Memory B cell (primary cell): Measurements from ENCODE around the gene UAP1L1.
A peak's percentile ranks its signal among the peaks of the same experiment; 100 is the strongest.

Source experiments
- ATAC-seq: fragments of 150-1000 bp; cut with Tn5 transposase; 2 replicates; pipeline ENCODE4 v1.10.0; 2021; ENCODE audit warnings: low read depth, mild to moderate bottlenecking, moderate library complexity
- DNase-seq, 2 donors: peaks; one replicate each; pipeline ENCODE4 v3.0.0; 2022; ENCODE audit warnings: low spot score in 2 of 2
- H3K27ac Mint-ChIP-seq: one replicate; pipeline ENCODE4 v1.8.0; 2022; ENCODE audit warnings: mild to moderate bottlenecking, moderate library complexity, mixed read lengths
- H3K27me3 Mint-ChIP-seq: one replicate; pipeline ENCODE4 v1.8.0; 2022; ENCODE audit warnings: mixed read lengths
- H3K36me3 Mint-ChIP-seq: one replicate; pipeline ENCODE4 v1.8.0; 2022; ENCODE audit warnings: mild to moderate bottlenecking, mixed read lengths
- H3K4me1 Mint-ChIP-seq: one replicate; pipeline ENCODE4 v1.8.0; 2022; ENCODE audit warnings: mixed read lengths
- H3K4me3 Mint-ChIP-seq: one replicate; pipeline ENCODE4 v1.8.0; 2022; ENCODE audit warnings: mild to moderate bottlenecking, moderate library complexity, mixed read lengths
- H3K9me3 Mint-ChIP-seq: one replicate; pipeline ENCODE4 v1.8.0; 2022; ENCODE audit warnings: mixed read lengths

The UAP1L1 gene

GRCh38 chr9:137048655-137049543 lies 28.4 kb upstream of the UAP1L1 start:
- ATAC-seq (no peak), DNase-seq (no peak)
- Mint-ChIP-seq H3K27ac (no peak overlapping the region), H3K27me3 (peaks cover 18% of the 10 kb centered on the region), H3K4me3 (no peak overlapping the region), H3K9me3 (no peaks in the 10 kb centered on the region), H3K36me3 (no peaks in the 10 kb centered on the region), H3K4me1 (peaks cover 7% of the 10 kb centered on the region)

GRCh38 chr9:137049544-137050449 lies 27.5 kb upstream of the UAP1L1 start:
- ATAC-seq, result peak; percentile 30
- Mint-ChIP-seq H3K9me3 (no peaks in the 10 kb centered on the region), H3K27me3 (peaks cover 15% of the 10 kb centered on the region)

DNA sequence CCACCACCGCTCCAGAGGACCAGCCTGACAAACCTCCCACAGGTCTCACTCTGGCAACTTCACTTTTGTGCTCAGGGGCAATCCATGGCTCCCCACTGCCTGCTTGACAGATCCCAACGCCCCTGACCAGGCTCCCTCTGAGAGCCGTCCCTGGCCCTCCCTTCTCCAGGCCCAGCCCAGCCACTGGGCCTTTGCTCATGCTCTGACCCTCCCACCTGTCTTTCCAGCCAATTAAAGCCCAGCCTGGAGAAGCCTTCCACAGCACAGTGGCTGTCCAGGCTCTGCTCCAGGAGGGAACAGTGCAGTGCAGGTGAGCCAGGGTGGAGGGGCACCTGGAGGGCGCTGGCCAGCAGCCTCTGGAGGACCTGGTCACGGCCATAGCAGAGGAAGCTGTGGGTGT lies 26.7 kb upstream of the UAP1L1 start:
- no peak overlapping the region for H3K4me3 Mint-ChIP-seq
- DNase-seq (no peak), ATAC-seq (no peak)
- no peak overlapping the region for H3K27ac Mint-ChIP-seq
- H3K27me3 Mint-ChIP-seq, result peaks cover 11% of the 10 kb centered on the region
- no peaks in the 10 kb centered on the region for H3K36me3 Mint-ChIP-seq
- H3K9me3 Mint-ChIP-seq, result no peaks in the 10 kb centered on the region
- H3K4me1 Mint-ChIP-seq, result peaks cover 7% of the 10 kb centered on the region

More at GRCh38 chr9:137049544-137050449, 27.5 kb upstream of the UAP1L1 start:
- H3K4me1 Mint-ChIP-seq, result peaks cover 7% of the 10 kb centered on the region
- H3K36me3 Mint-ChIP-seq, result no peaks in the 10 kb centered on the region
- no peak overlapping the region for H3K27ac Mint-ChIP-seq
- H3K4me3 Mint-ChIP-seq, result no peak overlapping the region
- no peak for DNase-seq

- Mint-ChIP-seq H3K9me3 (no peaks in the 10 kb centered on the region), H3K4me3 (no peak overlapping the region), H3K27ac (no peak overlapping the region), H3K4me1 (peaks cover 7% of the 10 kb centered on the region), H3K27me3 (peaks cover 11% of the 10 kb centered on the region), H3K36me3 (no peaks in the 10 kb centered on the region)
- DNase-seq, result no peak
- no peak for ATAC-seq
These were observed 26.1 kb upstream of the UAP1L1 start for GRCh38 chr9:137051145-137051724.

- Mint-ChIP-seq H3K9me3 (no peaks in the 10 kb centered on the region), H3K27ac (no peak overlapping the region), H3K4me1 (peaks cover 3% of the 10 kb centered on the region), H3K36me3 (no peaks in the 10 kb centered on the region), H3K4me3 (no peak overlapping the region), H3K27me3 (peaks cover 10% of the 10 kb centered on the region)
- DNase-seq (no peak), ATAC-seq (no peak)
These were observed 25.0 kb upstream of the UAP1L1 start for GRCh38 chr9:137052293-137052692.

- peaks cover 7% of the 10 kb centered on the region for H3K27me3 Mint-ChIP-seq
- ATAC-seq (peak; percentile 43), DNase-seq (no peak)
- peak overlapping the region; percentile 29 for H3K4me3 Mint-ChIP-seq
- H3K9me3 Mint-ChIP-seq, result no peaks in the 10 kb centered on the region
- H3K4me1 Mint-ChIP-seq, result peaks cover 3% of the 10 kb centered on the region
- H3K27ac Mint-ChIP-seq, result no peak overlapping the region
- no peaks in the 10 kb centered on the region for H3K36me3 Mint-ChIP-seq
These were observed 24.0 kb upstream of the UAP1L1 start for GRCh38 chr9:137052998-137053943.

DNA sequence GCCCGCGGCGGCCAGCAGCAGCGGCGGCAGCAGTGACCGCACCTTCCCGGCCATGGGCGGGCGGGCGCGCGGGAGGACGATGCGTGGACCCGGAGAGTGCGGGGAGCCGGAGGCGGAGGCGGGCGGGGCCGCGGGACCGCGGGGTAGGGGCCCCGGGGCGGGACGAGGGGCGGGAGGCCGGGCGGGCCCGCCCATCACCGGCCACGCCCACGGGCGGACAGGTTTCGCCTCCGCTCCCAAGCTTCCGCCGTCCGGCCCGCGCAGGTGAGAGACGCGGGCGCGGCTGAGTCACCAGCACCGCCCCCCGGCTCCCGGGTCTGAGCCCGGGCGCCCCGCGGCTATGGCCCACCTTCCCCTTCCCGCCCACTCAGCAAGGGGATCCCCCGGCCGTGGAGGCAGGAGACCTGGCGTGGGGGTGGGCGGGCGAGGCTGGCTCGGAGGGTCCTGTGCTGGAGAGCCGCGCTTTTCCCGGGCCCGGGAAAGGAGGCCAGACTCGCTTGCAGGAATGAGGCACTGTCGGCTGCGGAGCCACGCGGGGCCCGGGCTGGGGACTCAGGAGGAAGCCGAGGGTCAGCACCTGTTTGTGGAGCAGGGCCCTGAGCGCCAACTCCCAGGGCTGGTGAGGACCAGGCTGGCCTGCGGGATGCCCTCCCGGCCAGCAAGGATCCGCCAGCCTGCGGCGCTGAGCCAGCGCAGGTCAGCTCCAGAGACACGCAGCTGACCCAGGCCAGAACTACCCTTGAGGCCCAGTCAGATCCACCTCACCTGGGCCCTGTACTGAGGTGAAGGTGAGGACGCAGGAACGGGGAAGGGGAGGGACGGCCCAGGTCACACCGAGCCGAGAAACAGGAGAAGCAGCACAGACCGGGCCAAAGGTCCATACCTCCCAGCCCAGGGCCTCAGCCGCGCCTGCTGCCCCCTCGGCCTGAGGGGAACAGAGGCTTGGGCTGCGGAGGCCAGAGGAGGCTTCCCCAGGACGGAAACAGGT lies 23.1 kb upstream of the UAP1L1 start, which contains the start of gene ENTPD2:
Gene ENTPD2 (minus strand): TSS at position 118 of the 988 bp plus-strand sequence. CDS start 64 bp downstream, at position 54.
- Mint-ChIP-seq H3K4me1 (peaks cover 3% of the 10 kb centered on the region), H3K36me3 (no peaks in the 10 kb centered on the region), H3K27me3 (peaks cover 7% of the 10 kb centered on the region), H3K27ac (no peak within 1 kb of the TSS), H3K9me3 (no peaks in the 10 kb centered on the region), H3K4me3 (peak within 1 kb of the TSS; percentile 29)
- peak; percentile 60 for ATAC-seq
- DNase-seq, result no peak

DNA sequence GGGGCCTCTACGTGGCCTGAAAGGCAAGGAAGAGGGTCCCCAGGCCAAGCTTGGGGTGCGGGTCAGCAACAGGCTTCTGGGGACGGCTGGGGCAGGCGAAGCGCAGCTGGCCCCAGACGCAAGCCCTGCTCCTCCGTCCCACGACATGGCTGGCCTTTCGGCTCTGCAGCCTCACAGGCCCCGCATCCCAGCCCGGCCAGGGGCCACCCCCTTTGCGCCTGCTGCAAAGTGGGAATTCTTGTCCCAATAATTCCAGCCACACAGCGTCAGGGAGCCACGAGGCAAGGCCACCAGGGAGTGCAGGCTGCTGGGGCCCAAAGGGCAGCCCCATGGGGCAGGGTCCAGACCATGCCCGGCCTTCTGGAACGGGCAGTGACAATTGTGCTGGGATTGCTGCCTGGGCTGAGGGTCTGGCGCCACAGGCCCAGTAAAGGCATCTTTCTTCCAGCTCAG lies 22.4 kb upstream of the UAP1L1 start:
- Mint-ChIP-seq H3K4me1 (no peaks in the 10 kb centered on the region), H3K4me3 (no peak overlapping the region), H3K9me3 (no peaks in the 10 kb centered on the region), H3K27me3 (peaks cover under 1% of the 10 kb centered on the region), H3K36me3 (no peaks in the 10 kb centered on the region), H3K27ac (no peak overlapping the region)
- DNase-seq (no peak), ATAC-seq (no peak)

DNA sequence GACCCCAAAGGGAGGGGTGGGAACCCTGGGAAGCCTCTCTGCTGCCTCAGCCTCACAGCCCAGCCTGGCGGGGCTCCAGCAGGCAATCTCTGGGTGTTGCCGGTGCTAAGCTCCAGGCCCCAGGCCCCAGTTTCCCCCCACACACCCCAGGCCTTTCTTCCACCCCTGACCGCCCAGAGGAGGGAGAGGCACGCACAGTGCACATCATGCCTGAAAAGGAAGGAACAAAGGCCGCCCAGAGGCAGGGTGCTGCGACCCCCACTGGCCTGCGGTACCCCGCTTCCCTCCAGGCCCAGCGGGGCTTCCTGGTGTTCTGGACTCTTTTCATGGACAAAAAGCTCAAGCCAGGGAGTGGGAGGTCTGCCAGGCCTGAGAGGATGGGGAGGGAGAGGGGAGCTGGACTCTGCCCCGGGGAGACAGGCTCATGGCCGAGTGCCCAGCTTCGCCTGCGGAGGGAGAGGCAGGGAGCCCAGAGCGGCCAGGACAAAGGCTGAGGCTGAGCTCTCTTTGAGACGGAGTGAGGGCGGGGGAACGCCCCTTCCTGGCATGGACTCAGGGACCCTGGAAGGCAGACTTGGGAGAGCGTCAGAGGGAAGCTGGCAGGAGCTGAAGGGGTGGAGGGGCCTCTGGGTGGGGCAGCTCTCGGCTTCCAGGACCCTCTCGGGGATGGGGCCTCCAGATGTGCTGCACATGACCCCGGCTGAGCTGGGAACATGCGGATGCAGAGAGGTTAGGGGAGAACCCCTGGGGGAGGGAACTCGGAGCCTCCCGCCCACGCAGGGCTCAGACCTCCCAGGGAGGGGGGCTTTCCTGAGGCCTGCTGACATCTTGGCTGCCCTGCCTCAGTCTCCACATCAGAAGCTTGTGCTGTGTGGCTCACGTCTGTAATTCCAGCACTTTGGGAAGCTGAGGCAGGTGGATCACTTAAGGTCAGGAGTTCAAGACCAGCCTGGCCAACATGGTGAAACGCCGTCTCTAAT lies 21.6 kb upstream of the UAP1L1 start:
- no peak overlapping the region for H3K4me3 Mint-ChIP-seq
- H3K27me3 Mint-ChIP-seq, result no peaks in the 10 kb centered on the region
- no peak overlapping the region for H3K27ac Mint-ChIP-seq
- ATAC-seq, result no peak
- no peaks in the 10 kb centered on the region for H3K36me3 Mint-ChIP-seq
- H3K4me1 Mint-ChIP-seq, result no peaks in the 10 kb centered on the region
- H3K9me3 Mint-ChIP-seq, result no peaks in the 10 kb centered on the region
- no peak for DNase-seq

- Mint-ChIP-seq H3K27ac (no peak overlapping the region), H3K4me3 (no peak overlapping the region), H3K27me3 (no peaks in the 10 kb centered on the region), H3K9me3 (no peaks in the 10 kb centered on the region), H3K36me3 (no peaks in the 10 kb centered on the region), H3K4me1 (no peaks in the 10 kb centered on the region)
- no peak for ATAC-seq
- no peak for DNase-seq
These were observed 20.4 kb upstream of the UAP1L1 start for GRCh38 chr9:137056739-137057415.

- H3K4me3 Mint-ChIP-seq, result no peak overlapping the region
- H3K4me1 Mint-ChIP-seq, result no peaks in the 10 kb centered on the region
- H3K9me3 Mint-ChIP-seq, result no peaks in the 10 kb centered on the region
- DNase-seq (no peak), ATAC-seq (no peak)
- no peaks in the 10 kb centered on the region for H3K27me3 Mint-ChIP-seq
- H3K27ac Mint-ChIP-seq, result no peak overlapping the region
- H3K36me3 Mint-ChIP-seq, result no peaks in the 10 kb centered on the region
These were observed 19.8 kb upstream of the UAP1L1 start for GRCh38 chr9:137057545-137057944.
